Mammary epithelial cell (primary cell): ENCODE measurements around the gene PLXNA4.

Source experiments
- CTCF ChIP-seq, 2 donors: IDR thresholded peaks in 1 of 2; conservative IDR thresholded peaks in 1 of 2; 2 replicates each; pipeline ENCODE4 v1.5.1; 2011 to 2012; ENCODE audit warnings: inconsistent platforms in 2 of 2, low read length in 2 of 2, mild to moderate bottlenecking in 2 of 2, control low read depth in 1 of 2, low read depth in 1 of 2; ENCODE audit not compliant: insufficient read depth in 1 of 2; ENCODE audit errors: extremely low read depth in 1 of 2
- EZH2 ChIP-seq: IDR thresholded peaks from 2 replicates; pipeline ENCODE4 v1.6.1; 2012; ENCODE audit warnings: low read length, inconsistent platforms, borderline replicate concordance

- TF ChIP-seq EZH2 (no peak), CTCF (conservative IDR thresholded peaks at IDR 0.05 in 1 of 2, IDR thresholded peaks at IDR 0.05 in 1 of 2; ENCODE audit: extremely low read depth in 1 of 2, insufficient read depth in 1 of 2, low read depth in 1 of 2, low read length in 2 of 2) (no peak)
Observed at GRCh38 chr7:132531562-132531961, 44.7 kb downstream of the PLXNA4 start.
